ENCODE results near the gene FIBP.

Gene FIBP

GRCh38 chr11:65854852-65855837, 33.1 kb downstream of the FIBP start:
- in situ Hi-C loops (cut with HindIII; ENCODE audit: low pct_ligation_motif_present, low sequenced_read_pairs) = no loop called here
- DNase-seq = no peak
- Histone ChIP-seq H3K27me3 (replicated peaks) (no peaks in the 10 kb centered on the region), H3K36me3 (replicated peaks) (peaks cover 66% of the 10 kb centered on the region), H3K27ac (no peak overlapping the region), H3K4me3 (ENCODE audit: low read depth, low read length) (peak overlapping the region; percentile 95)
- no peak for TF ChIP-seq CTCF (IDR thresholded peaks at IDR 0.05; ENCODE audit: low read depth, low read length, missing control alignments)

- Histone ChIP-seq H3K4me3 (ENCODE audit: low read depth, low read length) (no peak overlapping the region), H3K27ac (no peak overlapping the region), H3K27me3 (replicated peaks) (no peaks in the 10 kb centered on the region), H3K36me3 (replicated peaks) (peaks cover 66% of the 10 kb centered on the region)
- no peak for DNase-seq
- TF ChIP-seq CTCF (IDR thresholded peaks at IDR 0.05; ENCODE audit: low read depth, low read length, missing control alignments) = no peak
- in situ Hi-C loops (cut with HindIII; ENCODE audit: low pct_ligation_motif_present, low sequenced_read_pairs) = no loop called here
Observed at GRCh38 chr11:65854161-65854592, 34.1 kb downstream of the FIBP start.

- H3K36me3 ChIP-seq (replicated peaks) = peaks cover 66% of the 10 kb centered on the region
- H3K4me3 ChIP-seq (ENCODE audit: low read depth, low read length) = no peak overlapping the region
- in situ Hi-C loops (cut with HindIII; ENCODE audit: low pct_ligation_motif_present, low sequenced_read_pairs) = no loop called here
- TF ChIP-seq CTCF (IDR thresholded peaks at IDR 0.05; ENCODE audit: low read depth, low read length, missing control alignments) = peak; percentile 2
- DNase-seq = no peak
- no peaks in the 10 kb centered on the region for H3K27me3 ChIP-seq (replicated peaks)
- H3K27ac ChIP-seq = no peak overlapping the region
Observed at GRCh38 chr11:65853246-65853979, 34.9 kb downstream of the FIBP start.

- TF ChIP-seq CTCF (IDR thresholded peaks at IDR 0.05; ENCODE audit: low read depth, low read length, missing control alignments) = no peak
- in situ Hi-C loops (cut with HindIII; ENCODE audit: low pct_ligation_motif_present, low sequenced_read_pairs) = no loop called here
- peaks cover 66% of the 10 kb centered on the region for H3K36me3 ChIP-seq (replicated peaks)
- DNase-seq = no peak
- no peak overlapping the region for H3K27ac ChIP-seq
- H3K27me3 ChIP-seq (replicated peaks) = no peaks in the 10 kb centered on the region
- H3K4me3 ChIP-seq (ENCODE audit: low read depth, low read length) = no peak overlapping the region
Observed at GRCh38 chr11:65852508-65853245, 35.6 kb downstream of the FIBP start.

- H3K4me3 ChIP-seq (ENCODE audit: low read depth, low read length) = no peak overlapping the region
- peaks cover 61% of the 10 kb centered on the region for H3K36me3 ChIP-seq (replicated peaks)
- DNase-seq = no peak
- in situ Hi-C loops (cut with HindIII; ENCODE audit: low pct_ligation_motif_present, low sequenced_read_pairs) = no loop called here
- no peak overlapping the region for H3K27ac ChIP-seq
- TF ChIP-seq CTCF (IDR thresholded peaks at IDR 0.05; ENCODE audit: low read depth, low read length, missing control alignments) = no peak
- no peaks in the 10 kb centered on the region for H3K27me3 ChIP-seq (replicated peaks)
Observed at GRCh38 chr11:65851811-65852507, 36.3 kb downstream of the FIBP start.
